CD8-positive, alpha-beta memory T cell (primary cell): Measurements from ENCODE around the gene FAM184A. TPM values are rescaled to one million over a fixed set of nuclear protein-coding genes. Genes with fewer than 3 reads are reported as not detected.

Experiments used
- CTCF ChIA-PET: fragments of 350-600 bp; sonication (Branson Sonifier 250); formaldehyde crosslinking; loops from one replicate; lab custom pipeline; 2021; ENCODE audit warnings: antibody characterized with exemption; lab: Charles Lee
- POLR2A ChIA-PET: fragments of 350-600 bp; sonication (Branson Sonifier 250); formaldehyde crosslinking; loops from one replicate; lab custom pipeline; 2021; ENCODE audit warnings: antibody characterized with exemption; lab: Charles Lee
- DNase-seq, 5 donors: peaks; one replicate each; pipeline versions ENCODE4 v3.0.0 to v3.0.0-alpha.2; 2020 to 2022; ENCODE audit warnings: mixed read lengths in 1 of 5
- H3K27ac ChIP-seq: one replicate; pipeline ENCODE4 v1.7.0; 2013; ENCODE audit warnings: low read depth, mild to moderate bottlenecking, low read length, moderate library complexity
- H3K27me3 ChIP-seq: 2 replicates; pipeline ENCODE4 v1.7.0; 2013; ENCODE audit warnings: low read length, mild to moderate bottlenecking; ENCODE audit not compliant: insufficient read depth, poor library complexity, severe bottlenecking
- H3K36me3 ChIP-seq: 2 replicates; pipeline ENCODE4 v1.7.0; 2013; ENCODE audit warnings: mild to moderate bottlenecking, low read length, moderate library complexity; ENCODE audit not compliant: insufficient read depth
- H3K4me1 ChIP-seq: 2 replicates; pipeline ENCODE4 v1.7.0; 2013; ENCODE audit warnings: mild to moderate bottlenecking, low read length, moderate library complexity; ENCODE audit not compliant: insufficient read depth
- H3K4me3 ChIP-seq: 2 replicates; pipeline ENCODE4 v1.7.0; 2013; ENCODE audit warnings: mild to moderate bottlenecking, low read length
- H3K9me3 ChIP-seq: 2 replicates; pipeline ENCODE4 v1.7.0; 2013; ENCODE audit warnings: mild to moderate bottlenecking, low read length
- H3K27ac Mint-ChIP-seq, 8 donors: one replicate each; pipeline ENCODE4 v1.8.0; 2020 to 2021; ENCODE audit warnings: mixed read lengths in 8 of 8, mild to moderate bottlenecking in 6 of 8, inconsistent platforms in 3 of 8, moderate library complexity in 3 of 8
- H3K27me3 Mint-ChIP-seq, 2 donors: one replicate each; pipeline ENCODE4 v1.8.0; 2020 to 2021; ENCODE audit warnings: mixed read lengths in 2 of 2, mild to moderate bottlenecking in 1 of 2, moderate library complexity in 1 of 2
- H3K36me3 Mint-ChIP-seq, 3 donors: one replicate each; pipeline ENCODE4 v1.8.0; 2020 to 2021; ENCODE audit warnings: mixed read lengths in 3 of 3, inconsistent platforms in 1 of 3, mild to moderate bottlenecking in 1 of 3
- H3K4me1 Mint-ChIP-seq, 3 donors: one replicate each; pipeline ENCODE4 v1.8.0; 2020 to 2021; ENCODE audit warnings: mixed read lengths in 3 of 3, inconsistent platforms in 1 of 3, mild to moderate bottlenecking in 1 of 3
- H3K4me3 Mint-ChIP-seq, 7 donors: one replicate each; pipeline ENCODE4 v1.8.0; 2020 to 2021; ENCODE audit warnings: mixed read lengths in 7 of 7, mild to moderate bottlenecking in 6 of 7, moderate library complexity in 4 of 7, inconsistent platforms in 2 of 7
- H3K9me3 Mint-ChIP-seq, 5 donors: one replicate each; pipeline ENCODE4 v1.8.0; 2020 to 2022; ENCODE audit warnings: mixed read lengths in 5 of 5, mild to moderate bottlenecking in 3 of 5, moderate library complexity in 2 of 5, inconsistent platforms in 1 of 5
- polyA plus RNA-seq: library from polyadenylated mRNA; unstranded; fragments of 300-500 nt; fragmentation: Illumina TruSeq; gene quantifications from one replicate; pipeline ENCODE4 v1.2.3, GENCODE V29; 2021
- total RNA-seq, 2 experiments: library from RNA; stranded (reverse); gene quantifications; one replicate each; pipeline ENCODE4 v1.2.3, GENCODE V29; 2021

FAM184A gene
- total and polyA plus RNA-seq, 3 experiments from 2014 or later, result 0.85 to 2.2 (median 2.0) TPM

DNA sequence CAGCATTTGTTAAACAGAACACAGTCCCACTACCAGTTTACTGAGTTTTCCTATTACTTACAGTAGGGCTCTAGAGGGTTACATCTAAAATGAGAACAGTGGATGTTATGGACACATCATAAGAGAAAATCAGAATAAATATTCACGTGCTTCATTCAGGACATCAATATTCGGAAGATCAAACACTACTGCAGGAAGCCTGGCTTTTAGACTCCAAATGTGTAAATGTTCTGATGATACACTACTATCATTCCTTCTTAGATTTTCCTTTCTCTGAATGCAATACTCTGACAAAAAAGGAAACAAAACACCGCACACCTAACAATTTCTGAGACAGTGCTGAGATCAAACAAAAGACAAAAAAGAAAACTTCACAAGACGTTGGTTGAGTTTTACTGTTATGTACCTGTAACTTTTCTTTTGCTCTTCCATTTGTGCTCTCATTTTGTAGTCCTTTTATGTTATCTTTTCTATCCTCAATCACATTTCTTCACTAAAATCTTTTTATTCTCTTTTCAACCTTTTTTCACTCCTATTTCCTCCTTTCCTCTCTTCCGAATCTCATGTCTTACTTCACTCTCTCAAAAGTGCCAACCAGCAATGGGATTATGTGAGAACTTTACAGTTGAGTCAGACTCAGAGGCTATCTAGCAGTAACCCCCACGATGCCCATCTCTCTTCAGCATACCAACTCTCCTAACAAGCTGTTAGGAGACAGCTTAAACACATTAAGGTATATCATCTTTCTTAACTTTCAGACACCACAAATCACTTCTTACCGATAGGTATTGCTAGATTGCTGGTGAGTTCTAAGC lies 1.7 kb downstream of the FAM184A start:
- H3K27ac ChIP-seq, result no peak overlapping the region
- CTCF ChIA-PET, result interaction anchor here (1.1 to 2.5 kb wide), 4 partner anchors 10 to 182 kb away, joined by 3 to 14 read pairs (median 4); no protein-coding TSS in a partner anchor
- H3K27ac Mint-ChIP-seq, result peak overlapping the region; percentile 27 to 80 (median 58)

DNA sequence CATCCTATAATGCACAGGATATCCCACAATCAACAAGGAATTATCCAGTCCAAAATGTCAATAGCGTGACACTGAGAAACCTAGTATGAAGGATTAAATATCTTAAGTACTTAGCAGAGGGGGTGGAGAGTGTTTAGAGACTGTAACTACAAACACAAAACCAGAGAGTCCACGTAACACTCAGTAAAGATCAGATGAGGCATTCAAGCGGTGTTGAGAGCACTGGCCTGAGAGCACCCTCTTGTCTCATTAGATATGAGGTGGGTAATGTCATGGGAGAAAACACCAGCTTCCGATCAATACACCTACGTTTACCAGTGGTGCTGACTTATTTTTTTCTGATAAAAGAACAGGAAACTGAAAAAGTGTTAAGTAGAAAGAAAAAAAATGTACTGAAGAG lies 2.3 kb downstream of the FAM184A start:
- no peaks in the 10 kb centered on the region for H3K9me3 Mint-ChIP-seq
- no peaks in the 10 kb centered on the region for H3K9me3 ChIP-seq
- peaks cover 14% of the 10 kb centered on the region for H3K4me1 ChIP-seq
- peak overlapping the region; percentile 69 to 88 (median 73) for H3K4me3 Mint-ChIP-seq
- peak overlapping the region in 6 of 8 donors; percentile 3 to 75 (median 35) for H3K27ac Mint-ChIP-seq
- peaks cover 0 to 2% (median 0%) of the 10 kb centered on the region in 3 donors for H3K36me3 Mint-ChIP-seq
- H3K36me3 ChIP-seq, result no peaks in the 10 kb centered on the region
- peaks cover 27 to 47% (median 35%) of the 10 kb centered on the region in 3 donors for H3K4me1 Mint-ChIP-seq
- CTCF ChIA-PET, result no interaction called here
- peaks cover 0 to 3% of the 10 kb centered on the region in 2 donors for H3K27me3 Mint-ChIP-seq
- H3K27ac ChIP-seq, result no peak overlapping the region
- no peaks in the 10 kb centered on the region for H3K27me3 ChIP-seq
- H3K4me3 ChIP-seq, result peak overlapping the region; percentile 14
- DNase-seq, result no peak
- POLR2A ChIA-PET, result no interaction called here

More for the DNA sequence above, 1.7 kb downstream of the FAM184A start:
- peak in 2 of 5 donors; percentile 16 to 71 for DNase-seq
- H3K4me3 ChIP-seq, result peak overlapping the region; percentile 53
- Mint-ChIP-seq H3K4me1 (peaks cover 27 to 47% (median 35%) of the 10 kb centered on the region in 3 donors), H3K4me3 (peak overlapping the region; percentile 69 to 88 (median 73)), H3K36me3 (peaks cover 0 to 2% (median 0%) of the 10 kb centered on the region in 3 donors), H3K9me3 (no peaks in the 10 kb centered on the region), H3K27me3 (no peaks in the 10 kb centered on the region)
- H3K9me3 ChIP-seq, result no peaks in the 10 kb centered on the region
- H3K27me3 ChIP-seq, result no peaks in the 10 kb centered on the region
- POLR2A ChIA-PET, result no interaction called here
- H3K36me3 ChIP-seq, result no peaks in the 10 kb centered on the region
- peaks cover 14% of the 10 kb centered on the region for H3K4me1 ChIP-seq

DNA sequence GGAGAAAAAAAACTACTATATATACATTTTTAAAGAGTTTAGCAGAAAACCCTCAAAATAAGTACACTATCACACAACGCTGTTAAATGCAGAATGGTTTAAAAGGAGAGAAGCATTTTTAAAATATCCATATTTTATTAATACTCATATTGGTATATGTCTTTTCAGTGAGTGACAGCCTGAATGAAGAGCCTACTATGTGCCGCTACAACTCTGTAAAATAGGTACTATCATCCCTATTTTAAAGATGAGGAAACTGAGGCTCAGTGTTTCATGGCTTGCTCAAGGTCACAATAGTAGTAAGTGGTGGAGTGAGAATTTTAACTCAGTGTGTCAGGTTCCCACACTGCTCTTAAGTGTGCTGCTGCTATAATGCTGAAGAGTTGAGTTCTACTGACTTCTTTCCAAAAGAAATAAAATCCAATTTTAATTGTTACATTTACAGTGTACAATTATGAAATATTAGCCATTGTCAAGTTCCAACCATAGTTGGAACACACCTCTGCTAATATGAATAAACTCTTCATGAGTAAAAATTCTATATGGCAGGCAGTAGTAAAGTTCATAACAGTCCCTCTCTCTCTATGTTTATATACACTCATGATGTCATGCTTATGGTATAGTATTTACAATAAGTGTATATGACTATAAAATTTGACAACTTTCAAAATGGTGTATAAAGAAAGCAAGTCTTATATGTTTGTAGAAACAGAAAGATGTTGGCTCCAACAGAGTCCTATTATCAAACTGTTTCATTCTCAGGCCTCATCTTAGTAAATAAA lies 3.1 kb downstream of the FAM184A start:
- H3K27ac Mint-ChIP-seq, result peak overlapping the region in 4 of 8 donors; percentile 3 to 66 (median 35)
- no peaks in the 10 kb centered on the region for H3K36me3 ChIP-seq
- H3K4me1 Mint-ChIP-seq, result peaks cover 27 to 47% (median 35%) of the 10 kb centered on the region in 3 donors
- no peaks in the 10 kb centered on the region for H3K27me3 ChIP-seq
- H3K27ac ChIP-seq, result no peak overlapping the region
- H3K4me1 ChIP-seq, result peaks cover 14% of the 10 kb centered on the region
- ChIA-PET POLR2A (no interaction called here), CTCF (no interaction called here)
- H3K4me3 ChIP-seq, result no peak overlapping the region
- H3K36me3 Mint-ChIP-seq, result peaks cover 0 to 2% (median 0%) of the 10 kb centered on the region in 3 donors
- H3K9me3 Mint-ChIP-seq, result no peaks in the 10 kb centered on the region
- peak overlapping the region in 1 of 7 donors; percentile 79 for H3K4me3 Mint-ChIP-seq
- H3K9me3 ChIP-seq, result no peaks in the 10 kb centered on the region
- H3K27me3 Mint-ChIP-seq, result peaks cover 0 to 3% of the 10 kb centered on the region in 2 donors
- no peak for DNase-seq

DNA sequence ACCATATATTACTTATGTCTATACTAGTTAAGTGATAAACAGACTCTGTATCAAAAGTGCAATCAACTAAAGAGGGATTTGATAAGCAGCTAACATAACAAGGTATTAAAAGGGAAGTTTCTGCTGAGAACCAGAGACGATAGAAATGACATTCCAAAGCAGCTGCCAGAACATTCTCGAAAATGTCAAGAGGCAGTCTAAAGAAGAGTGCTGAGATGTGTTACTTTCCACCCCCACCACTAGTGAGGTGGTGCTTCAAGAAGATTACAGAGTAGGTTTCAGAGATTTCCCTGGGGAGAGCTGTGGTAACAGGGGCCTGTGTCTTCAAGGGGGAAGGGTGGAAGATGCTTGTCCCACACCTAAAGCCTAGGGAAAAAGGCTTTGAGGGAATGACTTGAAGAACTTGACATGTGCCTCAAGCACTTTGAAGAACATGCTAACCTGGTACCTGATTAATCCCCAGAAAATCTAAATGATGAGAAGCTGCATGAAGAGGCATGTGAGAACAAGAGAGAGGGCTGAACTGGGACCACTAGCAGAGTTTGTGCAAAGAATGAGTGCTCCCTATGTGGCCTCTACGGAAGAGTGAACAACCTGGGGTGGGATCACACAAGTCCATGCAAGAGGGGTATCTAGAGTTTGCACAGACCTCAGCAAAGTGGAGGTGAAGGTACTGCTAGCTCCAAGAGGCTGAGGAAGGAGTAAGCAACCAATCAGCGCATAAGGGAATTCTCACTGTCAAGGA lies 5.0 kb downstream of the FAM184A start:
- POLR2A ChIA-PET, result no interaction called here

DNA sequence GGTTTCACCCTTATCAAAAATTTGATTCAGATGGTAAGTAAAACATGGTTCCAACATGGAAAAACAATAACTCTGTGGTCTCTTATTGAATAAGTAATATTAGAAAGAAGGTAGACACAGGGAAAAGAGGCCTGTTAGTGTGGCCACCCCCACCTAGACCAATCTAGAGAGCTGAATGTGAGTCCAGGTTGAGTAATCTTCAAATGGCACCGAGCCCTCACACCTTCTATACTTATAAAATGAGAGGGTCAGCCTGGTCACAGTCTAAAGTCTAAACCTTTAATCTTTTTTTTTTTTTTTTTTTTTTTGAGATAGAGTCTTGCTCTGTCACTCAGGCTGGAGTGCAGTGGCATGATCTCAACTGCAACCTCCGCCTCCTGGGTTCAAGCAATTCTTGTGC lies 6.9 kb downstream of the FAM184A start:
- ChIA-PET POLR2A (interaction anchor here (0.7 kb wide), 1 partner anchor 474 kb away, joined by 4 read pairs; no protein-coding TSS in a partner anchor), CTCF (interaction anchor here (0.7 kb wide), 1 partner anchor 878 kb away, joined by 4 read pairs; no protein-coding TSS in a partner anchor)
- Histone ChIP-seq H3K27ac (no peak overlapping the region), H3K4me3 (no peak overlapping the region), H3K27me3 (no peaks in the 10 kb centered on the region), H3K36me3 (no peaks in the 10 kb centered on the region), H3K9me3 (no peaks in the 10 kb centered on the region), H3K4me1 (peaks cover 14% of the 10 kb centered on the region)
- Mint-ChIP-seq H3K4me3 (no peak overlapping the region), H3K27ac (no peak overlapping the region), H3K36me3 (no peaks in the 10 kb centered on the region), H3K9me3 (no peaks in the 10 kb centered on the region), H3K4me1 (peaks cover 7 to 24% (median 14%) of the 10 kb centered on the region in 3 donors), H3K27me3 (peaks cover 3 to 6% of the 10 kb centered on the region in 2 donors)
- no peak for DNase-seq

More for the DNA sequence above, 5.0 kb downstream of the FAM184A start:
- peaks cover 3 to 6% of the 10 kb centered on the region in 2 donors for H3K27me3 Mint-ChIP-seq
- H3K4me1 ChIP-seq, result peaks cover 14% of the 10 kb centered on the region
- no peaks in the 10 kb centered on the region for H3K9me3 ChIP-seq
- CTCF ChIA-PET, result interaction anchor here (1.0 kb wide), 1 partner anchor 37 kb away, joined by 3 read pairs; no protein-coding TSS in a partner anchor
- H3K9me3 Mint-ChIP-seq, result no peaks in the 10 kb centered on the region
- H3K27ac ChIP-seq, result no peak overlapping the region
- H3K4me3 Mint-ChIP-seq, result no peak overlapping the region
- DNase-seq, result no peak
- no peaks in the 10 kb centered on the region for H3K27me3 ChIP-seq
- no peaks in the 10 kb centered on the region for H3K36me3 Mint-ChIP-seq
- peak overlapping the region in 3 of 8 donors; percentile 4 to 29 (median 29) for H3K27ac Mint-ChIP-seq
- H3K4me1 Mint-ChIP-seq, result peaks cover 20 to 36% (median 26%) of the 10 kb centered on the region in 3 donors
- H3K36me3 ChIP-seq, result no peaks in the 10 kb centered on the region
- H3K4me3 ChIP-seq, result no peak overlapping the region

DNA sequence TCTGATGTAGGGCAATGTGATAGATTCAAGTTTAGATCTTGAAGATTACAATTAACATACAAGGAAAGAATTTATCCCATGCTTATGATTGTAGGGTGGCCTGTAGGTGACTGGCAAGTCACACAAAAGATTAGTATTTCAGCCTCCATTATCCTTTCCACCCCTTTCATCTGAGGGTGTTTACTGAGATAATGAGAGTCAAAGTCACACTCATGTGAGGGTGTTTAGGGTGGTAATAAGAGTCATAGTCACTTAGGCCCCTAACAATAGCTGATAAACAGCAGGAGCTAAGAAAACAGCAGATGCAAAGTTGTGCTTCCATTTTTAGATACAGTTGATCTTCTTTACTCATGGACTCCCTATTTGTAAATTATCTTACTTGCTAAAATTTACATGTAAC lies 11.4 kb downstream of the FAM184A start:
- Mint-ChIP-seq H3K9me3 (no peaks in the 10 kb centered on the region), H3K4me1 (no peaks in the 10 kb centered on the region), H3K27ac (no peak overlapping the region), H3K36me3 (no peaks in the 10 kb centered on the region), H3K4me3 (no peak overlapping the region), H3K27me3 (peaks cover 3 to 6% of the 10 kb centered on the region in 2 donors)
- Histone ChIP-seq H3K27me3 (no peaks in the 10 kb centered on the region), H3K9me3 (no peaks in the 10 kb centered on the region), H3K4me1 (no peaks in the 10 kb centered on the region), H3K36me3 (no peaks in the 10 kb centered on the region), H3K27ac (no peak overlapping the region), H3K4me3 (no peak overlapping the region)
- ChIA-PET CTCF (no interaction called here), POLR2A (no interaction called here)
- no peak for DNase-seq

DNA sequence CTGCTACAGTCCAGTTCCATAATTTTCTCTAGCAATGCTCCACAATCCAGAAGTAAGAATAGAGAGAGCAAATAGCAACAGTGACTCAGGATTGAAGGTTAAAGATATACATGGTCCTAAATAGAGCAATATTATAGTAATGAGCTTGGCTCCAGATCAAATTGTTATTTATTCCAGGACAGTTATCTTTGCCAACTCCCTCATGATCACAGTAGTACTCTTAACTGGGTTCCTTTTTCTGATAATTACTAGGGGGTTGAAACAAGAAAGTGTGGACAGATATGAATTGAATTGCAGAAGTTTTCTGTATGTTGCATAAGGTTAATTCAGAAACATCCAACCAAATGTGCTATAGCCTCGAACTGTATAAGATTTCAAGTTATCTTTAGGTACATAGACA lies 11.9 kb downstream of the FAM184A start:
- CTCF ChIA-PET, result interaction anchor here (1.1 kb wide), 1 partner anchor 11 kb away, joined by 3 read pairs; no protein-coding TSS in a partner anchor
- H3K9me3 Mint-ChIP-seq, result no peaks in the 10 kb centered on the region

More for the DNA sequence above, 11.9 kb downstream of the FAM184A start:
- Histone ChIP-seq H3K4me3 (no peak overlapping the region), H3K4me1 (no peaks in the 10 kb centered on the region), H3K9me3 (no peaks in the 10 kb centered on the region), H3K36me3 (no peaks in the 10 kb centered on the region), H3K27ac (no peak overlapping the region), H3K27me3 (no peaks in the 10 kb centered on the region)
- Mint-ChIP-seq H3K4me3 (no peak overlapping the region), H3K27ac (no peak overlapping the region), H3K36me3 (no peaks in the 10 kb centered on the region), H3K4me1 (no peaks in the 10 kb centered on the region), H3K27me3 (peaks cover 3 to 6% of the 10 kb centered on the region in 2 donors)
- DNase-seq, result no peak
- POLR2A ChIA-PET, result no interaction called here
